ENCODE results near the gene CORO1C. TPM values are rescaled to one million over a fixed set of nuclear protein-coding genes. Genes with fewer than 3 reads are reported as not detected.

Gene CORO1C
- total RNA-seq, 1 experiment from 2014 or later: 138 TPM

DNA sequence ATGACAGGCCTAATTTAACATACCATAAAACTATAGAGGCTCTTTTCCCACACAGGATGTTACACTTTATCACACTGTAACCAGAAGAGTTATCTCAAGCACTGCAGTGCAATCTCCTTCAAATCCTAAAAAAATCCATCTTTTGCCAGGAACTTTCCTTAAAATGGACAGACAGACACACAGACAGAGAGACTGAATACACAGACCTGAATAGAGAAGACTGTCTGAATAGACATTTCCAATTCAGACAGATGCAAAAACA lies 6.5 kb downstream of the CORO1C start:
- BruUV-seq (replicated peaks): no TSS peak
- H4K20me1 ChIP-seq (ENCODE audit: insufficient read depth): peaks cover 4% of the 10 kb centered on the region; the same call in 1 of the 2 replicates
- H3K9ac ChIP-seq (ENCODE audit: low read length): no peak overlapping the region
- no peak for TF ChIP-seq FOSL1 (IDR thresholded peaks at IDR 0.05; ENCODE audit: low read depth)
- no peak for TF ChIP-seq YY1 (IDR thresholded peaks at IDR 0.05; ENCODE audit: extremely low read depth, insufficient replicate concordance, low read depth, low read length)
- no peak for TF ChIP-seq EZH2 (IDR thresholded peaks at IDR 0.05)
- TF ChIP-seq, protein P1, sequence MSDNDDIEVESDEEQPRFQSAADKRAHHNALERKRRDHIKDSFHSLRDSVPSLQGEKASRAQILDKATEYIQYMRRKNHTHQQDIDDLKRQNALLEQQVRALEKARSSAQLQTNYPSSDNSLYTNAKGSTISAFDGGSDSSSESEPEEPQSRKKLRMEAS (IDR thresholded peaks at IDR 0.05): no peak
- TF ChIP-seq, protein P2, sequence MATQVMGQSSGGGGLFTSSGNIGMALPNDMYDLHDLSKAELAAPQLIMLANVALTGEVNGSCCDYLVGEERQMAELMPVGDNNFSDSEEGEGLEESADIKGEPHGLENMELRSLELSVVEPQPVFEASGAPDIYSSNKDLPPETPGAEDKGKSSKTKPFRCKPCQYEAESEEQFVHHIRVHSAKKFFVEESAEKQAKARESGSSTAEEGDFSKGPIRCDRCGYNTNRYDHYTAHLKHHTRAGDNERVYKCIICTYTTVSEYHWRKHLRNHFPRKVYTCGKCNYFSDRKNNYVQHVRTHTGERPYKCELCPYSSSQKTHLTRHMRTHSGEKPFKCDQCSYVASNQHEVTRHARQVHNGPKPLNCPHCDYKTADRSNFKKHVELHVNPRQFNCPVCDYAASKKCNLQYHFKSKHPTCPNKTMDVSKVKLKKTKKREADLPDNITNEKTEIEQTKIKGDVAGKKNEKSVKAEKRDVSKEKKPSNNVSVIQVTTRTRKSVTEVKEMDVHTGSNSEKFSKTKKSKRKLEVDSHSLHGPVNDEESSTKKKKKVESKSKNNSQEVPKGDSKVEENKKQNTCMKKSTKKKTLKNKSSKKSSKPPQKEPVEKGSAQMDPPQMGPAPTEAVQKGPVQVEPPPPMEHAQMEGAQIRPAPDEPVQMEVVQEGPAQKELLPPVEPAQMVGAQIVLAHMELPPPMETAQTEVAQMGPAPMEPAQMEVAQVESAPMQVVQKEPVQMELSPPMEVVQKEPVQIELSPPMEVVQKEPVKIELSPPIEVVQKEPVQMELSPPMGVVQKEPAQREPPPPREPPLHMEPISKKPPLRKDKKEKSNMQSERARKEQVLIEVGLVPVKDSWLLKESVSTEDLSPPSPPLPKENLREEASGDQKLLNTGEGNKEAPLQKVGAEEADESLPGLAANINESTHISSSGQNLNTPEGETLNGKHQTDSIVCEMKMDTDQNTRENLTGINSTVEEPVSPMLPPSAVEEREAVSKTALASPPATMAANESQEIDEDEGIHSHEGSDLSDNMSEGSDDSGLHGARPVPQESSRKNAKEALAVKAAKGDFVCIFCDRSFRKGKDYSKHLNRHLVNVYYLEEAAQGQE (IDR thresholded peaks at IDR 0.05; ENCODE audit: low read depth): no peak
- TF ChIP-seq ELF1 (IDR thresholded peaks at IDR 0.05; ENCODE audit: borderline replicate concordance, low read depth): no peak
- TF ChIP-seq SP1 (IDR thresholded peaks at IDR 0.05; ENCODE audit: low read depth): no peak
- TF ChIP-seq JUND (IDR thresholded peaks at IDR 0.05): no peak
- TF ChIP-seq RAD21 (IDR thresholded peaks at IDR 0.05; ENCODE audit: low read depth): no peak
- ChIA-PET POLR2A (no interaction called here), RAD21 (ENCODE audit: low non-redundant PET in 1 of 2, low total read pairs in 2 of 2, uncharacterized antibody in 2 of 2, unreplicated experiment in 2 of 2) (no interaction called here), CTCF (no interaction called here)
- H3K79me2 ChIP-seq (ENCODE audit: insufficient read depth, low read length): peaks cover 96% of the 10 kb centered on the region
- H3K4me3 ChIP-seq (replicated peaks in 1 of 2; ENCODE audit: low read depth in 1 of 2, low read length in 2 of 2): no peak overlapping the region
- H3K4me2 ChIP-seq (ENCODE audit: low read length): peak overlapping the region; percentile 40
- peaks cover 14 to 61% of the 10 kb centered on the region in 2 experiments for H3K4me1 ChIP-seq (ENCODE audit: control insufficient read depth in 1 of 2, insufficient read depth in 2 of 2, low read length in 2 of 2)
- H3K9me3 ChIP-seq (ENCODE audit: control insufficient read depth in 1 of 2, insufficient read depth in 1 of 2, low read depth in 1 of 2, low read length in 2 of 2): no peaks in the 10 kb centered on the region
- no peaks in the 10 kb centered on the region for H3K36me3 ChIP-seq (ENCODE audit: control insufficient read depth in 1 of 2, insufficient read depth in 2 of 2, low read length in 2 of 2)
- ATAC-seq (no peak), DNase-seq (ENCODE audit: low read depth, low spot score) (no peak)
- intact Hi-C loops (cut with micrococcal nuclease): no loop called here
- no peak overlapping the region for H2AFZ ChIP-seq (ENCODE audit: low read depth, low read length, poor library complexity, severe bottlenecking)
- no peaks in the 10 kb centered on the region for H3K27me3 ChIP-seq (ENCODE audit: insufficient read depth, low read length)
- no peak overlapping the region for H3K27ac ChIP-seq (ENCODE audit: low read depth, low read length)
- no peaks in the 10 kb centered on the region for H3K9me2 ChIP-seq (ENCODE audit: insufficient read depth)

All from HCT116 (cell line).